H1 (cell line): ENCODE data around the gene POU3F2. TPM values are rescaled to one million over a fixed set of nuclear protein-coding genes. Genes with fewer than 3 reads are reported as not detected.

Experiments
- CTCF ChIA-PET: fragments of 300-600 bp; sonication (Branson Sonifier 250); formaldehyde crosslinking; loops from one replicate; lab custom pipeline; 2021; ENCODE audit not compliant: partially characterized antibody; lab: Charles Lee
- POLR2A ChIA-PET: fragments of 300-600 bp; sonication (Branson Sonifier 250); formaldehyde crosslinking; loops from one replicate; lab custom pipeline; 2021; ENCODE audit warnings: inconsistent platforms; ENCODE audit not compliant: partially characterized antibody; lab: Charles Lee
- DNase-seq, 2 experiments: peaks; one replicate each; pipeline versions ENCODE4 v3.0.0 to v3.0.0-alpha.2; 2010 to 2022; ENCODE audit warnings: low spot score in 2 of 2, low read depth in 1 of 2, mixed read lengths in 1 of 2
- FAIRE-seq: peaks from 2 replicates; lab custom pipeline; 2011; peaks lifted over from hg19 to GRCh38; lab: Jason Lieb, UNC
- H2AFZ ChIP-seq: 2 replicates; pipeline ENCODE4 v1.8.1; 2012; ENCODE audit warnings: low read length, inconsistent platforms
- H2AK5ac ChIP-seq: 2 replicates; pipeline ENCODE4 v1.6.1; 2013; ENCODE audit warnings: low read depth, low read length
- H2BK120ac ChIP-seq: replicated peaks from 2 replicates; pipeline ENCODE3; 2013; ENCODE audit warnings: low read depth, low read length, inconsistent platforms
- H2BK12ac ChIP-seq: 2 replicates; pipeline ENCODE4 v1.6.1; 2013; ENCODE audit warnings: low read depth, low read length
- H2BK15ac ChIP-seq: 2 replicates; pipeline ENCODE4 v1.6.1; 2013; ENCODE audit warnings: low read length
- H2BK20ac ChIP-seq: 2 replicates; pipeline ENCODE4 v1.6.1; 2013; ENCODE audit warnings: low read length
- H2BK5ac ChIP-seq: 2 replicates; pipeline ENCODE4 v1.6.1; 2013; ENCODE audit warnings: low read depth, low read length
- H3K14ac ChIP-seq: 2 replicates; pipeline ENCODE4 v1.6.1; 2013; ENCODE audit warnings: inconsistent platforms; ENCODE audit not compliant: insufficient read length
- H3K18ac ChIP-seq: 2 replicates; pipeline ENCODE4 v1.6.1; 2013; ENCODE audit warnings: low read length; ENCODE audit errors: extremely low read depth
- H3K23ac ChIP-seq: 2 replicates; pipeline ENCODE4 v1.6.1; 2013; ENCODE audit warnings: inconsistent platforms; ENCODE audit not compliant: insufficient read length
- H3K23me2 ChIP-seq: 2 replicates; pipeline ENCODE4 v1.6.1; 2013; ENCODE audit warnings: low read depth, low read length
- H3K27ac ChIP-seq: 2 replicates; pipeline ENCODE4 v1.6.1; 2011; ENCODE audit warnings: low read depth, low read length, inconsistent platforms
- H3K27me3 ChIP-seq, 4 experiments: replicated peaks in 1 of 4; 1 replicate in 1 of 4; 2 replicates in 3 of 4; pipeline versions ENCODE4 v1.6.1 to v1.8.1; 2011 to 2013; ENCODE audit warnings: low read length in 3 of 4, mild to moderate bottlenecking in 3 of 4, inconsistent platforms in 2 of 4, mixed read lengths in 2 of 4, moderate library complexity in 1 of 4; ENCODE audit not compliant: control insufficient read depth in 3 of 4, insufficient read depth in 3 of 4; ENCODE audit errors: extremely low read depth in 1 of 4
- H3K36me3 ChIP-seq, 4 experiments: 2 replicates each; pipeline versions ENCODE4 v1.6.1 to v1.8.1; 2011 to 2013; ENCODE audit warnings: mild to moderate bottlenecking in 4 of 4, low read length in 3 of 4, moderate library complexity in 2 of 4, control low read depth in 1 of 4, inconsistent platforms in 1 of 4; ENCODE audit not compliant: insufficient read depth in 4 of 4, control insufficient read depth in 2 of 4
- H3K4ac ChIP-seq: replicated peaks from 2 replicates; pipeline ENCODE3; 2013; ENCODE audit warnings: low read length, low read depth, mixed read lengths, inconsistent platforms; ENCODE audit not compliant: insufficient read length
- H3K4me1 ChIP-seq, 4 experiments: replicated peaks in 1 of 4; 1 replicate in 1 of 4; 2 replicates in 3 of 4; pipeline versions ENCODE4 v1.6.1 to v1.8.1; 2011 to 2013; ENCODE audit warnings: low read length in 3 of 4, inconsistent platforms in 2 of 4, mixed read lengths in 1 of 4; ENCODE audit not compliant: insufficient read depth in 4 of 4, control insufficient read depth in 3 of 4
- H3K4me2 ChIP-seq, 2 experiments: 2 replicates each; pipeline versions ENCODE4 v1.6.1 to v1.8.1; 2011 to 2013; ENCODE audit warnings: low read depth in 2 of 2, low read length in 2 of 2, control low read depth in 1 of 2, inconsistent platforms in 1 of 2, mild to moderate bottlenecking in 1 of 2; ENCODE audit not compliant: insufficient read depth in 1 of 2
- H3K4me3 ChIP-seq, 4 experiments: fragments of 200-600, 300-600 bp in 1 of 4; sonication (generic), shearing (Covaris generic), sonication (Bioruptor Twin) in 1 of 4; 2 replicates each; pipeline versions ENCODE4 v1.5.1 to v1.8.1; 2011 to 2016; ENCODE audit warnings: low read length in 4 of 4, low read depth in 3 of 4, control low read depth in 2 of 4, inconsistent platforms in 2 of 4, mild to moderate bottlenecking in 2 of 4, mixed read lengths in 1 of 4, moderate library complexity in 1 of 4; ENCODE audit not compliant: insufficient read depth in 2 of 4; ENCODE audit errors: extremely low read depth in 1 of 4
- H3K56ac ChIP-seq: replicated peaks from 2 replicates; pipeline ENCODE3; 2013; ENCODE audit warnings: low read depth, mild to moderate bottlenecking, mixed read lengths, low read length, inconsistent platforms; ENCODE audit not compliant: insufficient read length
- H3K79me1 ChIP-seq: 2 replicates; pipeline ENCODE4 v1.6.1; 2013; ENCODE audit warnings: low read depth, low read length, control low read depth
- H3K79me2 ChIP-seq, 2 experiments: 2 replicates each; pipeline versions ENCODE4 v1.6.1 to v1.8.1; 2012 to 2013; ENCODE audit warnings: low read length in 2 of 2, mild to moderate bottlenecking in 2 of 2, inconsistent platforms in 1 of 2; ENCODE audit not compliant: insufficient read depth in 2 of 2, control insufficient read depth in 1 of 2
- H3K9ac ChIP-seq, 4 experiments: replicated peaks in 1 of 4; 1 replicate in 1 of 4; 2 replicates in 3 of 4; pipeline versions ENCODE4 v1.6.1 to v1.8.1; 2011 to 2013; ENCODE audit warnings: low read depth in 3 of 4, low read length in 3 of 4, control low read depth in 2 of 4, mild to moderate bottlenecking in 2 of 4, moderate library complexity in 2 of 4, inconsistent platforms in 1 of 4; ENCODE audit errors: extremely low read depth in 1 of 4
- H3K9me3 ChIP-seq, 2 experiments: 2 replicates each; pipeline versions ENCODE4 v1.6.1 to v1.8.1; 2012 to 2013; ENCODE audit warnings: mild to moderate bottlenecking in 2 of 2, moderate library complexity in 2 of 2, control low read depth in 1 of 2, inconsistent platforms in 1 of 2, low read depth in 1 of 2, low read length in 1 of 2, mixed read lengths in 1 of 2; ENCODE audit not compliant: insufficient read depth in 2 of 2
- H4K20me1 ChIP-seq, 2 experiments: replicated peaks in 1 of 2; 2 replicates each; pipeline versions ENCODE3 to v1.8.1; 2011 to 2013; ENCODE audit warnings: inconsistent platforms in 2 of 2, low read length in 2 of 2, mild to moderate bottlenecking in 1 of 2; ENCODE audit not compliant: insufficient read depth in 2 of 2, control insufficient read depth in 1 of 2
- H4K5ac ChIP-seq: 2 replicates; pipeline ENCODE4 v1.6.1; 2013; ENCODE audit warnings: low read length, low read depth, mixed read lengths, inconsistent platforms; ENCODE audit not compliant: insufficient read length
- H4K8ac ChIP-seq: 2 replicates; pipeline ENCODE4 v1.8.0; 2013; ENCODE audit warnings: mild to moderate bottlenecking, moderate library complexity, low read length, inconsistent platforms; ENCODE audit not compliant: insufficient read depth; ENCODE audit errors: extremely low read depth
- H4K91ac ChIP-seq: replicated peaks from 2 replicates; pipeline ENCODE3; 2013; ENCODE audit warnings: low read length, mixed read lengths, inconsistent platforms; ENCODE audit not compliant: insufficient read length
- KDM4A ChIP-seq: IDR thresholded peaks from one replicate; pipeline ENCODE4 v1.7.1; 2012; ENCODE audit warnings: low read depth, mild to moderate bottlenecking, moderate library complexity, low read length, inconsistent platforms; ENCODE audit not compliant: severe bottlenecking
- RNF2 ChIP-seq: fragments of 200-900, 300-1000 bp; sonication (generic); IDR thresholded peaks from 2 replicates; pipeline ENCODE4 v1.7.1; 2016; ENCODE audit warnings: borderline replicate concordance, low read depth, mild to moderate bottlenecking, antibody characterized with exemption, low read length; ENCODE audit not compliant: poor library complexity, severe bottlenecking; ENCODE audit errors: missing control alignments
- WGBS, 2 experiments: shearing (Covaris generic) in 1 of 2; methylation state at CpG; one replicate each; pipeline versions ENCODE4 v1.1.6 to v1.1.7; 2013 to 2015; ENCODE audit warnings: low lambda C conversion rate in 2 of 2, mixed read lengths in 2 of 2, inconsistent platforms in 1 of 2, low coverage in 1 of 2, missing lambda C conversion rate in 1 of 2; ENCODE audit not compliant: insufficient replicate concordance in 2 of 2, insufficient coverage in 1 of 2, insufficient read length in 1 of 2; ENCODE audit errors: extremely low coverage in 1 of 2, missing lambda C conversion rate in 1 of 2; 5-methylcytosine and 5-hydroxymethylcytosine counted together
- polyA plus RNA-seq, 7 experiments: library from polyadenylated mRNA; depleted of rRNA in 3 of 7; stranded (reverse) in 5 of 7; unstranded in 2 of 7; fragments of >200 nt in 5 of 7; fragments of 200-250 nt in 2 of 7; gene quantifications; 1 replicate in 5 of 7; 2 replicates in 1 of 7; 4 replicates in 1 of 7; pipeline versions ENCODE4 v1.2.1 to v1.2.3, GENCODE V29; 2011 to 2013; ENCODE audit warnings: missing spikeins in 2 of 7, mixed read lengths in 2 of 7
- total RNA-seq: library from RNA; stranded (reverse); fragmentation: NEBNext Ultra II Directional; extraction: Animal tissue kit (Norgen Biotek cat#: 25700); gene quantifications from 2 replicates; pipeline ENCODE4 v1.2.1, GENCODE V29; 2021

The POU3F2 gene
- total and polyA plus RNA-seq, 2 of the 8 experiments (the other 6 are each of a cell fraction or from before 2014, with no cell fraction given), result 0.09 to 0.35 TPM

- Histone ChIP-seq H2BK12ac (no peak overlapping the region), H3K23ac (no peak overlapping the region), H3K36me3 (no peaks in the 10 kb centered on the region; a peak in 1 of 8 replicates), H4K20me1 (peaks cover 0 to 8% of the 10 kb centered on the region in 2 experiments), H2BK5ac (no peak overlapping the region), H3K4ac (no peak overlapping the region), H2BK20ac (no peak overlapping the region), H2BK120ac (no peak overlapping the region), H3K56ac (no peak overlapping the region), H2AK5ac (no peak overlapping the region), H3K27ac (no peak overlapping the region), H3K79me2 (no peaks in the 10 kb centered on the region), H4K5ac (no peak overlapping the region), H3K9me3 (no peaks in the 10 kb centered on the region), H3K9ac (no peak overlapping the region), H2BK15ac (no peak overlapping the region), H3K4me2 (no peak overlapping the region; a peak in 2 of 4 replicates), H3K27me3 (peaks cover 61 to 91% (median 76%) of the 10 kb centered on the region in 4 experiments), H3K18ac (no peak overlapping the region), H4K91ac (no peak overlapping the region), H2AFZ (no peak overlapping the region), H3K4me3 (no peak overlapping the region), H3K79me1 (no peaks in the 10 kb centered on the region), H3K14ac (no peak overlapping the region), H3K4me1 (peaks cover 5 to 18% (median 11%) of the 10 kb centered on the region in 4 experiments), H4K8ac (no peak overlapping the region), H3K23me2 (peaks cover 12% of the 10 kb centered on the region)
- no peak for FAIRE-seq
- ChIA-PET CTCF (interaction anchor here (0.6 to 10.0 kb wide), 8 partner anchors 7 to 1125 kb away, joined by 3 to 79 read pairs (median 3); no protein-coding TSS in a partner anchor), POLR2A (interaction anchor here (0.6 to 1.4 kb wide), 2 partner anchors 9 to 397 kb away, joined by 3 to 6 read pairs; no protein-coding TSS in a partner anchor)
- 3% methylated on average over 4 of the region's 4 CpGs; no CpG with 5 or more reads in 1 of the 2 experiments for WGBS, 2 experiments
- DNase-seq, result no peak
- peak; percentile 89 for TF ChIP-seq RNF2
- no peak for TF ChIP-seq KDM4A
Measured at GRCh38 chr6:98838032-98838431, 3.7 kb downstream of the POU3F2 start.
